ENCODE results near the gene PELI2. TPM values are rescaled to one million over a fixed set of nuclear protein-coding genes. Genes with fewer than 3 reads are reported as not detected.

PELI2 gene
- total RNA-seq, 2 donors from 2014 or later, result 31.6 to 41.8 TPM

DNA sequence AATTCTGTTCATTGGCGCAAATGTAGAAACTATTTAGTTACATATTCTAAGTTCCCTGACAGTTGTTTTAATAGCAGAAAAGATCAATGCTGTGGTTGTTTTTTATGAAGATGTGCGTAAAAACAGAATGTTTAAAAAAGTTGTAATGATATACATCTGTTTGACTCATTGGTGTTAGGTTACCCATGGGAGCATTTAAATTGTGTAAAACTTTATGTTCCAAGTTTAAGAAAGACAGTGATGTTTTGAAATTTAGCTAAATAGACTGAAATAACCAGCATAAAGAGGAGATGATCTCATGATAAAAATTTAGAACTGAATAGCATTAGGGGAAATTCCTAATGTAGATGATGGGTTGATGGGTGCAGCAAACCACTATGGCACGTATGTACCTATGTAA is 3.6 kb downstream of the PELI2 start:
- Histone ChIP-seq H3K9me3 (no peaks in the 10 kb centered on the region), H3K4me1 (peaks cover 69% of the 10 kb centered on the region), H3K27ac (peak overlapping the region; percentile 5 to 98 (median 97)), H3K36me3 (replicated peaks in 1 of 2; ENCODE audit: insufficient read depth in 1 of 2, low read depth in 2 of 2) (no peaks in the 10 kb centered on the region), H3K27me3 (no peaks in the 10 kb centered on the region), H3K4me3 (no peak overlapping the region)
- 33 to 47% methylated on average over 3 of the region's 3 CpGs for whole genome bisulfite sequencing, 2 donors
- intact Hi-C loops (cut with DNase I), result no loop called here
- TF ChIP-seq, protein P1, sequence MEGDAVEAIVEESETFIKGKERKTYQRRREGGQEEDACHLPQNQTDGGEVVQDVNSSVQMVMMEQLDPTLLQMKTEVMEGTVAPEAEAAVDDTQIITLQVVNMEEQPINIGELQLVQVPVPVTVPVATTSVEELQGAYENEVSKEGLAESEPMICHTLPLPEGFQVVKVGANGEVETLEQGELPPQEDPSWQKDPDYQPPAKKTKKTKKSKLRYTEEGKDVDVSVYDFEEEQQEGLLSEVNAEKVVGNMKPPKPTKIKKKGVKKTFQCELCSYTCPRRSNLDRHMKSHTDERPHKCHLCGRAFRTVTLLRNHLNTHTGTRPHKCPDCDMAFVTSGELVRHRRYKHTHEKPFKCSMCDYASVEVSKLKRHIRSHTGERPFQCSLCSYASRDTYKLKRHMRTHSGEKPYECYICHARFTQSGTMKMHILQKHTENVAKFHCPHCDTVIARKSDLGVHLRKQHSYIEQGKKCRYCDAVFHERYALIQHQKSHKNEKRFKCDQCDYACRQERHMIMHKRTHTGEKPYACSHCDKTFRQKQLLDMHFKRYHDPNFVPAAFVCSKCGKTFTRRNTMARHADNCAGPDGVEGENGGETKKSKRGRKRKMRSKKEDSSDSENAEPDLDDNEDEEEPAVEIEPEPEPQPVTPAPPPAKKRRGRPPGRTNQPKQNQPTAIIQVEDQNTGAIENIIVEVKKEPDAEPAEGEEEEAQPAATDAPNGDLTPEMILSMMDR (IDR thresholded peaks at IDR 0.05), result no peak
- TF ChIP-seq POLR2A (IDR thresholded peaks at IDR 0.05), result no peak
- ATAC-seq, result no peak
- DNase-seq, result no peak

DNA sequence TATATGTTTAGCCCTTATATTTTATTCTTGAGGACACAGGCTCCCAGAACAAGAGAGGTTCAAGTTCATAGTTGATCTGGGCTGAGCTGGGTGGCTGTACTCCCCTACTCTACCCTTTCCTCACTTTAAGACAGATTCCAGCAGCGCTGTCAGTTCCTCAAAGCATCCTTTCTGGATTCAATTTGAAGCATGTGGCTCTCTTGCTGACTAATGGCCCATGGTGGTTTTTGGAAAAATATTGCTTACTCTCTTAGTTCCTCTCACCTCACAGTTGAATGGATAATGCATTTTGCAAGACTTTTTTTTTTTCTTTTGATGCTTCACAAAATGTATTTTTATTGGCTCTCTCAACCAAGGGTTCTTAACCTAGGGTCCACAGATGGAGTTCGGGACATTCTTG is 4.1 kb downstream of the PELI2 start:
- TF ChIP-seq, protein P1 (IDR thresholded peaks at IDR 0.05), result no peak
- TF ChIP-seq POLR2A (IDR thresholded peaks at IDR 0.05), result no peak
- H3K4me1 ChIP-seq, result peaks cover 70% of the 10 kb centered on the region
- no peaks in the 10 kb centered on the region for H3K27me3 ChIP-seq
- 47 to 58% methylated on average over 2 of the region's 2 CpGs for WGBS, 2 donors
- peak overlapping the region in 3 of 4 donors; percentile 1 to 97 (median 17) for H3K27ac ChIP-seq
- no peak overlapping the region for H3K4me3 ChIP-seq
- no peak for DNase-seq
- H3K36me3 ChIP-seq (replicated peaks in 1 of 2; ENCODE audit: insufficient read depth in 1 of 2, low read depth in 2 of 2), result no peaks in the 10 kb centered on the region
- no peaks in the 10 kb centered on the region for H3K9me3 ChIP-seq
- no peak for ATAC-seq
- intact Hi-C loops (cut with DNase I), result no loop called here

- 32 to 34% methylated on average over 2 of the region's 2 CpGs for WGBS, 2 donors
- Histone ChIP-seq H3K4me1 (peaks cover 86% of the 10 kb centered on the region), H3K36me3 (replicated peaks in 1 of 2; ENCODE audit: insufficient read depth in 1 of 2, low read depth in 2 of 2) (no peaks in the 10 kb centered on the region), H3K9me3 (no peaks in the 10 kb centered on the region), H3K27me3 (no peaks in the 10 kb centered on the region), H3K4me3 (no peak overlapping the region), H3K27ac (peak overlapping the region; percentile 92 to 97 (median 94))
- TF ChIP-seq, protein P1 (IDR thresholded peaks at IDR 0.05), result no peak
- TF ChIP-seq POLR2A (IDR thresholded peaks at IDR 0.05), result no peak
- no peak for ATAC-seq
- intact Hi-C loops (cut with DNase I), result no loop called here
- no peak for DNase-seq
Observed at GRCh38 chr14:56124327-56124726, 6.1 kb downstream of the PELI2 start.

GRCh38 chr14:56125772-56126636 is 7.8 kb downstream of the PELI2 start:
- intact Hi-C loops (cut with DNase I), result no loop called here
- peak overlapping the region; percentile 92 to 97 (median 94) for H3K27ac ChIP-seq
- no peaks in the 10 kb centered on the region for H3K9me3 ChIP-seq
- ATAC-seq, result peak; percentile 91
- peaks cover 93% of the 10 kb centered on the region for H3K4me1 ChIP-seq
- DNase-seq, result peak; percentile 85 to 92 (median 89)
- no peaks in the 10 kb centered on the region for H3K36me3 ChIP-seq (replicated peaks in 1 of 2; ENCODE audit: insufficient read depth in 1 of 2, low read depth in 2 of 2)
- WGBS, 2 donors, result 36% methylated on average over 12 of the region's 12 CpGs
- TF ChIP-seq, protein P1 (IDR thresholded peaks at IDR 0.05), result peak in 3 of 7 experiments; percentile 20 to 29 (median 20)
- peak; percentile 73 to 95 (median 93) for TF ChIP-seq POLR2A (IDR thresholded peaks at IDR 0.05)
- H3K27me3 ChIP-seq, result no peaks in the 10 kb centered on the region
- H3K4me3 ChIP-seq, result no peak overlapping the region

GRCh38 chr14:56126637-56126913 is 8.4 kb downstream of the PELI2 start:
- Histone ChIP-seq H3K27ac (peak overlapping the region; percentile 92 to 97 (median 94)), H3K9me3 (no peaks in the 10 kb centered on the region), H3K4me1 (peaks cover 93% of the 10 kb centered on the region), H3K4me3 (no peak overlapping the region), H3K36me3 (replicated peaks in 1 of 2; ENCODE audit: insufficient read depth in 1 of 2, low read depth in 2 of 2) (no peaks in the 10 kb centered on the region), H3K27me3 (no peaks in the 10 kb centered on the region)
- intact Hi-C loops (cut with DNase I), result no loop called here
- ATAC-seq, result no peak
- TF ChIP-seq, protein P1 (IDR thresholded peaks at IDR 0.05), result no peak
- TF ChIP-seq POLR2A (IDR thresholded peaks at IDR 0.05), result no peak
- WGBS, 2 donors, result 37 to 41% methylated on average over 2 of the region's 2 CpGs
- DNase-seq, result no peak
